ENCODE data around the gene KBTBD12.

The KBTBD12 gene

GRCh38 chr3:127954640-127955039 lies 39.6 kb downstream of the KBTBD12 start:
- no peak for DNase-seq (ENCODE audit: low spot score)

- no peak for DNase-seq (ENCODE audit: low spot score)
Measured at GRCh38 chr3:127955728-127956127, 40.7 kb downstream of the KBTBD12 start.

GRCh38 chr3:127959041-127959440 lies 44.0 kb downstream of the KBTBD12 start:
- DNase-seq (ENCODE audit: low spot score) = no peak

DNA sequence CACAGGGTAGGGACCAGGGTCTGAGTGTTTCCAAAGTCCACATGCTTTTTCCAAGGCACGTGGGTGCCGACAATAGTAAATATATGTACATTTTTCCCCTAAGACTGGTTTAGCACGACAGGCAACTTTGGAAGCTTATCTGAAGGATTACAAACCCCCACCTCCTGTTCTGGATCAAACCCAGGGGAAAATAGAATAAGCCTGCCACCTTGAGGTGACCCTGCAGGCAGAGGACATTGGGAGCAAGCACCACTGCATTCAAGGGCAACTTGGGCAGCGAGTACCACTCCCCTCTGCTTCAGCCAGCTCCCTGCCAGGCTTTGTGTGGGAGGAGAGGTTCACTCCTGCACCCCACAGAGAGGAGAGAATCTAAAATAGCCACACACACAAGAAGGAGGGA lies 44.8 kb downstream of the KBTBD12 start:
- no peak for DNase-seq (ENCODE audit: low spot score)

GRCh38 chr3:127960421-127960965 lies 45.5 kb downstream of the KBTBD12 start:
- DNase-seq (ENCODE audit: low spot score) = no peak

DNA sequence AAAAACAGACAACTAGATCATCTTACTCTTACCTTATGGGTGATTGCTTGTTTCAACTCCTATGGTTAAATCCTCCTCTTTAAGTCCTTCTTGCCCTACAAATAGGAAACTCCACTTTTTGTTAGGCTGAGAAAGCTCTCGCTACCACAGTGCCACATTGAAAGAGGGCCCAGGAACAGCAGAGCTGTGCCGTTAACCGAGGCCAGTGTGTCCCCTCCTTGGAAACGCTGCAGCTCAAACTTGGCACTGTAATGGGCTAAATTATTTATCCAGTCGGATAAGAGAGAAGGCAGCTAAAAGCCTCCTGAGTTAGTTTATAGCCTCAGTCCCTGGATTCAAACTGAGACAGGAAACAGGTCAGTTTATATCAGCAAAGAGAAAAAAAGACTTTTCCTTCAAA lies 46.1 kb downstream of the KBTBD12 start:
- DNase-seq (ENCODE audit: low spot score) = no peak

- DNase-seq (ENCODE audit: low spot score) = peak; percentile 76
Measured at GRCh38 chr3:127961963-127962362, 46.9 kb downstream of the KBTBD12 start.

- DNase-seq (ENCODE audit: low spot score) = no peak
Measured at GRCh38 chr3:127962937-127963336, 47.9 kb downstream of the KBTBD12 start.

DNA sequence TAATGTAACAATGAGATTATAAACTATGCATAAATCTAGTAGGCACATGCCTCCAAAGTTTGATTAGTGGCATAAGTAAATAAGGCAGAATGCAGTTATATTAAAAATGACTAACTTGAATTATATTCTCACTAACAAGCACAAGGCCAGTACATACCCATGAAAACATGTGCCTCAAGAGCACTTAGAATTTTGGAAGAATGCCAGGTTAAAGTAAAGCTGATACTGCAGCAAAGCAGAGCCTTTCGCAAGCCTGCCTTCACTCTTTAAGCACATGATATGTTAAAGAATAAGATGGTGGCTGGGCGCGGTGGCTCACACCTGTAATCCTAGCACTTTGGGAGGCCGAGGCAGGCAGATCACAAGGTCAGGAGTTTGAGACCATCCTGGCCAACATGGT lies 49.0 kb downstream of the KBTBD12 start:
- no peak for DNase-seq (ENCODE audit: low spot score)

- no peak for DNase-seq (ENCODE audit: low spot score)
Measured at GRCh38 chr3:127964816-127965215, 49.8 kb downstream of the KBTBD12 start.

DNA sequence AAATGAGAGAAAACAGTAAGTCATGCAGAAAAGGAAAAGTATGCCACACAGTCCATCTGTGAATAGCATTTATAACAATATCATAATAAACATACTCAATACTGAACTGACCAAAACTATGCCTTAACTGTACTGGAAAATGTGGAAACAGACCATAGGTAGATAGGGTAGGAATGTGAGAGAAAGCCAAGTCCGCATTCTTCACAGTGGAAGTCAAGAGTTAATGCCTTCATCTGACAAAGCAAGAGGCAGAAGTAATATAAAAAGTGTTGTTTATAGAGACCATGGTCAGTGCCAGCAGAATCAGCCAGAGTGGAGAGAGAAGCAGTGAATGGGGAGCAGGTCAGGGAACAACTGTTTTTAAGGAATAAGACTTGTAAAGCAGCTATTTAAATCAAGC lies 52.3 kb downstream of the KBTBD12 start:
- no peak for DNase-seq (ENCODE audit: low spot score)

DNA sequence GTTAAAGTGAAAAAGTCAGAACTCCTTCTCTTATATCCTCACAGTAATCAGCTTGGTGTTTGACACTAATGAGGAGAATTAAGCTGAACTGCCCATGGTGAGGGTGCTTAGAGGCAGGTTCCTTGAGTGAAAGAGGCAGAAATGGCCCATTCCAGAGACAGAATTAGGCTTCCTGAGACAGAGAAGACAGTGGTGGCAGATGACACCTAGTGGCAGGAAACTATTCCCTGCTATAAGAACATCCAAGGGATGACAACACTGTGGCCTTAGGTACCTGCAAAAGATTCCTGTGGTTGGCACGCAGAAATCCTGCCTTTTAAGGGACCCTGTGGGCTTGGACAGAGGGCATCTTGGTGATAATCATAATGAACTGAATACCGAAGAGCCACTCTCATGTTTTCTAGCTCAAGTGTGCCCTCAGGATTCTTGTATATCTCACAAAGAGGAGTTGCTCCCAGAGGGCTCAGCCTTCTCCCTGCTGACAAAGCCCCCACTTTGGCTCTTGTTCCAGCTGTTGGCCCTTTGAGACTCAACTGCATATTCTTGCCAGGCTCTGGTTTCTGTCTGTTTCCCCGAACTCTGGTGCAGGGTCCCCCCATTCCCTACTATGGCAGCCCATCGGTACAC lies 56.0 kb downstream of the KBTBD12 start:
- peak; percentile 73 for DNase-seq (ENCODE audit: low spot score)

DNA sequence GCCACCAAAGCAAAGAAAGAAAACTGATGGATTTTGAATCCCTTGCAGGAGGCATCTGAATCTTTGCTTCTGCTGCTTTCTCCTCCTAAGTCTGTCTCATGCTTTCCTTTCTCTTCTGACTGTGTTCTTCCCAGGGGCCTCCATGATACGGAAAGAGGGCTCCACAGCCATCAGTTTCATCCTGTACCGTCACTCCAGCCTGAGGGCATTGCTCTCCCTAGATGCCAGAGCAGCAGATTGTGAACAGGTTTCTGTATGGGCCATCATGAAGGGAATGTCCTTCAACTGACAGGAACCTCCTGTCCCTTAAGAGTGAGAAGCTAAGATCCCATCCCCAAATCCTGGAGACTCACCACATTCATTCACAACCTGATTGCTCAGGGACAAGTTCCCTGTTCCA lies 59.2 kb downstream of the KBTBD12 start:
- DNase-seq (ENCODE audit: low spot score) = no peak

- no peak for DNase-seq (ENCODE audit: low spot score)
Measured at GRCh38 chr3:127975153-127976029, 60.4 kb downstream of the KBTBD12 start.

- no peak for DNase-seq (ENCODE audit: low spot score)
Measured at GRCh38 chr3:127978636-127979035, 63.6 kb downstream of the KBTBD12 start.

DNA sequence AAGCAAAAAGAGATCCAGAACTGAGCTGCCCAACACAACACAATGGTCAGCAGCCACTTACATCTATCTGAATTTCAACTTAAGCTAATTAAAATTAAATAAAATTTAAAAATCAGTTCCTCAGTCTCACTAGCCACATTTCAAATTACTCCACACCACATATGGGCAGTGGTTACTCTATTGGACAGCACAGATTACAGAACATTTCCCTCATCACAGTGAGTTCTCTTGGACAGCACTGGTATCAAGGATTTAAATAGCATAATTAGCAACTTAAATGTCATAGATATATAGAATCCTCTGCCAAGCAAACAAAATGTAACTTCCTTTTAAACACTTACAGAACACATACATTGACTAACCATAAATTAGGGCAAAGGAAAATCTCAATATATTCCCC lies 64.4 kb downstream of the KBTBD12 start:
- no peak for DNase-seq (ENCODE audit: low spot score)

DNA sequence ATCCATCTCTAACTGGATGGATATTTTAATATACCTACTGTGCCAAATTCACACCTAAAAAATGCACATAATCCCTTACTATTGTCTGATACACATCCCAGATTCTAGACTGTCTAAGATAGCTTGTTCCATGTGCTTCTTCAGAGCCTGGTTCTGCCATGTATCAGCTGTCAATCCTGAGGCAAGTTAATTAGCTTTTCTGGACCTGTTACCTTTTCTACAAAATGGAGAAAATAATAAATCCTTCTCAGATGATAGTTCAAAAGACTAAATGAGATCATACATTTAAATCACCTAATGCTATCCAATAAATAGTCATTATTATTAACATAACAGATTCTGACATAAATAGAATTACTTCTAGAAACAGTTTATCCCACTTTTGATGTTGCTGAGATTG lies 66.1 kb downstream of the KBTBD12 start:
- DNase-seq (ENCODE audit: low spot score) = no peak

DNA sequence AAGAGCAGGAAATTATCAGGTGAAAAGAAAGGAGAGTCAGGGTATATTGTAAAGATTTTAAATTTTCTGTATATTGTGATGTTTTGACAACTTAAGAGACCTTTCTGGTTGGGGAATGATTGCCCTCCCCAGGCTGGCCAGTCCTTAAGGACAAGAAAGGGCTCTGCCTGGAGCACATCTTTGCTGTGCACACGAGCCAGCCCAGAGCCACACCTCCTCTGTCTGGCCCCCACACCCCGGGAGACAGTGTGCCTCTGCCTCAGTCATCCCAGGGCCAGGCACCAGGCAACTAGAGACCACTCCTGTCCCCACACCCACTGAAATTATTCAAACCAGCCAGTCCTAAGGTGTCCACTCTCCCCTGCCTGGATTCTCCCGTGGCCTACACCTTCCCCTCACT lies 67.1 kb downstream of the KBTBD12 start:
- no peak for DNase-seq (ENCODE audit: low spot score)

GRCh38 chr3:127984241-127984975 lies 69.4 kb downstream of the KBTBD12 start:
- no peak for DNase-seq (ENCODE audit: low spot score)

DNA sequence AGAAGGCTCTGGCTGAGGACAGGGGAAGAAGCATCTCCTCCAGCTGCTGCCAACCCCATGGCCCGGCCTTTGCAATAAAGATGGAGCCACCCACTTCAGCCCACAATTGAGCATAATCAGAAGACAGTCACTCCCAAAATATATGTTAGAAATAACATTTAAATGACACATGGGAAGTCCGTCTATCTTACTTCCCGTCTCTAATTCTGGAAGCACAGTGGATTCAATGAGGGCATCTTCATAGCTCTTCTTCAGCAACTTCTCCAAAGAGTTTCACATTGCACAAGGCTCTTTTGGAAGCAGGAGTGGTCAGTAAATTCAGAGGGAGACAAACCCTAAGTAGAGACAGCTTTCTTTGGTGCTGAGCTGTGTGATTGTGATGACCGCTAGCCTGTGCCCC lies 70.2 kb downstream of the KBTBD12 start:
- no peak for DNase-seq (ENCODE audit: low spot score)

DNA sequence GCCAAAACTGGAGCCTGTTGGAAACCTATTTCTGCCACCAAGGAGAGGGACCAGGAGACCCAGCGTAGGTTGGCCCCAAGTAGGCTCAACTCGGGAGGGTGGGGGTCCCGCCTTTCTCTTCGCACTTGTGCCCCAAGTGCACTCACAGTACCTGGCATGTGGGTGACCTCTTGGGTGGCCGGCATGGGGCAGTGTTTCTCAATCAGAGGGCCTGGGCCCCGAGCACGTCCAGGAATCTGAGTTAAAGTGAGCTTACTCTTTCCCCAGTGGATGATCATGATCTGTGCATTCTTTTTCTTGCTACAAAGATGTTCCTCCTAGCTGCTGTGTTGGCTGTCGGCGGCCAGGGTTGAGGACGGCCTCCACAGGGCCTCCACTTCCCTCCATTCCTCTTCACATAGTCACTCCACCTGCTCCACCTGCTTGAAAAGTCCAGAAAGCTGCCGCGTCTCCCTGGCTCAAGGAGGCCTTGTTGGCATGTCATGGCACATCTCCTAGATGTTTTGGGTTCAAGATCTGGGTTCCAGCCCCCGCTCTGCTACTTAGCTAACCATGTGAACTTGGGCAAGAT lies 70.7 kb downstream of the KBTBD12 start:
- DNase-seq (ENCODE audit: low spot score) = no peak

DNA sequence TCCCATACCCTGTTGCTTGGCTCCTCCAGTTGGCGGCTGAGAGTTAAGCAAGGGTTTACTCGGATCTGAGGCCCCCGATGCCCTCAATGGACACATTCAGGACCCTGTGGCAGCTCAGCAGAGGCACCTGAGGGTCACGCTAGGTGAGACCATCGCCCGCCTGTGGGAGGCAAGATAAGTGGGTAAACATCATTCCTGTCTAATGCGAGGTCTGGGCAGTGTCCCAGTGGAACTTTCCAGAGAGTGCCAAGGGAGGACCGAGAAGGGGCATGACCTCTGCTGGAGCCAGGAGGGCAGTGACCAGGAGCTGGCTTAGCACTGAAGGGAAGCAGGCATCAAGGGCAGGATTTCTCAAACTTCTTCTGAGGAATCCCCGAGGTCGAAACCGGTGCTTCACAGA lies 71.8 kb downstream of the KBTBD12 start:
- no peak for DNase-seq (ENCODE audit: low spot score)
